Neural progenitor cell (in vitro differentiated cells): Measurements from ENCODE around the gene OR2G6.
"Not testable (repeated sequence)": the region's sequence is repeated elsewhere in the genome, so short reads cannot be mapped to it uniquely, and the experiment has no call there.

Source experiments
- EZH2 ChIP-seq: fragments of 200-600 bp; sonication (generic); IDR thresholded peaks from 2 replicates; pipeline ENCODE4 v1.6.1; 2017; ENCODE audit warnings: antibody characterized with exemption, mild to moderate bottlenecking, moderate library complexity
- EZH2phosphoT487 ChIP-seq: fragments of 200-600 bp; sonication (generic); IDR thresholded peaks from 2 replicates; pipeline ENCODE4 v1.6.1; 2017; ENCODE audit warnings: antibody characterized with exemption
- TF ChIP-seq, protein P1 (sequence below): fragments of 200-600 bp; sonication (generic); IDR thresholded peaks from 2 replicates; pipeline ENCODE4 v1.5.1; 2017; ENCODE audit warnings: antibody characterized with exemption, mild to moderate bottlenecking

DNA sequence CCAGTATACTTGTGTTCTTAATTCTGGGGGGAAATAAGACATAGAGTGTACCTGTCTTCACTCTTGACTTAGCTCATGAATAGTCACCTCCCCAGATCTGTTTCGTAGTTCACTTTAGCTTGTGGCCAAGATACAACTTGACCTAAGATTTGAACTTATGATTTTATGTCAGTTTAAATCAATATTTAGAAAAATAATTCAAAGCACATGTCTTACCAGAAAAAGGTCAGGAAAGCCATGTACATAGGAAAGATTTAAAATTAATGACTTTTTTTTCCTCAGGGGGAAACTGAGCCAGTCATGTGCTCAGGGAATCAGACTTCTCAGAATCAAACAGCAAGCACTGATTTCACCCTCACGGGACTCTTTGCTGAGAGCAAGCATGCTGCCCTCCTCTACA, 34.8 kb upstream of the OR2G6 start, which contains the start of gene OR2T3:
- TF ChIP-seq, protein P1, sequence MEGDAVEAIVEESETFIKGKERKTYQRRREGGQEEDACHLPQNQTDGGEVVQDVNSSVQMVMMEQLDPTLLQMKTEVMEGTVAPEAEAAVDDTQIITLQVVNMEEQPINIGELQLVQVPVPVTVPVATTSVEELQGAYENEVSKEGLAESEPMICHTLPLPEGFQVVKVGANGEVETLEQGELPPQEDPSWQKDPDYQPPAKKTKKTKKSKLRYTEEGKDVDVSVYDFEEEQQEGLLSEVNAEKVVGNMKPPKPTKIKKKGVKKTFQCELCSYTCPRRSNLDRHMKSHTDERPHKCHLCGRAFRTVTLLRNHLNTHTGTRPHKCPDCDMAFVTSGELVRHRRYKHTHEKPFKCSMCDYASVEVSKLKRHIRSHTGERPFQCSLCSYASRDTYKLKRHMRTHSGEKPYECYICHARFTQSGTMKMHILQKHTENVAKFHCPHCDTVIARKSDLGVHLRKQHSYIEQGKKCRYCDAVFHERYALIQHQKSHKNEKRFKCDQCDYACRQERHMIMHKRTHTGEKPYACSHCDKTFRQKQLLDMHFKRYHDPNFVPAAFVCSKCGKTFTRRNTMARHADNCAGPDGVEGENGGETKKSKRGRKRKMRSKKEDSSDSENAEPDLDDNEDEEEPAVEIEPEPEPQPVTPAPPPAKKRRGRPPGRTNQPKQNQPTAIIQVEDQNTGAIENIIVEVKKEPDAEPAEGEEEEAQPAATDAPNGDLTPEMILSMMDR = not testable (repeated sequence)
- not testable (repeated sequence) for TF ChIP-seq EZH2, EZH2phosphoT487
